Heart left ventricle (tissue), 16 donors: ENCODE data around the gene SWSAP1. TPM values are rescaled to one million over a fixed set of nuclear protein-coding genes. Genes with fewer than 3 reads are reported as not detected.

Source experiments
- ATAC-seq, 4 donors: fragments of 200-7000 bp; cut with Tn5 transposase; one replicate each; pipeline ENCODE4 v1.9.1; 2020 to 2022; ENCODE audit warnings: moderate library complexity in 4 of 4, mild to moderate bottlenecking in 3 of 4, moderate number of reproducible peaks in 1 of 4
- DNase-seq, 5 donors: peaks; one replicate each; pipeline ENCODE4 v3.0.0-alpha.2; 2020
- H3K27ac ChIP-seq, 12 donors: fragments of 200-600 bp; sonication (generic) in 4 of 12; one replicate each; pipeline versions ENCODE4 v1.5.0 to v1.8.0; 2016 to 2022; ENCODE audit warnings: mild to moderate bottlenecking in 2 of 12
- H3K27me3 ChIP-seq, 9 donors: fragments of 200-600 bp; sonication (generic) in 2 of 9; one replicate each; pipeline versions ENCODE4 v1.5.1 to v1.8.0; 2016 to 2022; ENCODE audit warnings: mild to moderate bottlenecking in 3 of 9
- H3K36me3 ChIP-seq, 9 donors: fragments of 200-600 bp; sonication (generic) in 2 of 9; one replicate each; pipeline versions ENCODE4 v1.5.0 to v1.8.0; 2018 to 2022; ENCODE audit warnings: mild to moderate bottlenecking in 2 of 9
- H3K4me1 ChIP-seq, 12 donors: fragments of 200-600 bp; sonication (generic) in 4 of 12; one replicate each; pipeline versions ENCODE4 v1.5.0 to v1.8.0; 2016 to 2022; ENCODE audit warnings: mild to moderate bottlenecking in 3 of 12
- H3K4me3 ChIP-seq, 12 donors: fragments of 200-600 bp; sonication (generic) in 4 of 12; one replicate each; pipeline versions ENCODE4 v1.5.0 to v1.8.0; 2017 to 2022; ENCODE audit warnings: mild to moderate bottlenecking in 9 of 12, moderate library complexity in 4 of 12
- H3K9me3 ChIP-seq, 12 donors: fragments of 200-600 bp; sonication (generic) in 4 of 12; one replicate each; pipeline versions ENCODE4 v1.5.0 to v1.8.0; 2016 to 2022; ENCODE audit warnings: mild to moderate bottlenecking in 1 of 12
- POLR2A ChIP-seq, 2 donors: fragments of 450-650 bp; IDR thresholded peaks; one replicate each; pipeline ENCODE4 v1.6.1; 2017; ENCODE audit warnings: antibody characterized with exemption in 2 of 2, mild to moderate bottlenecking in 2 of 2, moderate library complexity in 2 of 2
- WGBS, 4 donors: extraction: QIAGEN DNeasy Blood & Tissue Kit in 2 of 4; methylation state at CpG; one replicate each; pipeline versions ENCODE4 v1.1.5 to v1.1.7; 2013 to 2018; 5-methylcytosine and 5-hydroxymethylcytosine counted together
- intact Hi-C, 10 donors: fragments of 100-400 bp; cut with DNase I; formaldehyde crosslinking; loops; one replicate each; pipeline versions ENCODE4 v1.11.1 to v1.14.2; 2022
- polyA plus RNA-seq, 2 donors: library from polyadenylated mRNA; stranded (reverse); fragments of 200-250 nt; gene quantifications; one replicate each; pipeline ENCODE4 v1.2.3, GENCODE V29; 2013
- total RNA-seq, 9 donors: library from RNA; depleted of rRNA in 2 of 9; stranded (reverse); fragments of >200 nt in 2 of 9; fragmentation: NEBNext Ultra II Directional in 3 of 9; extraction: Animal tissue kit (Norgen Biotek cat#: 25700) in 3 of 9; gene quantifications; one replicate each; pipeline versions ENCODE4 v1.1.0 to v1.2.4, GENCODE V29; 2016 to 2023
- TF ChIP-seq, protein P1 (sequence below), 12 donors: fragments of 200-600 bp; sonication (generic) in 4 of 12; IDR thresholded peaks; one replicate each; pipeline versions ENCODE4 v1.5.0 to v1.8.0; 2018 to 2022; ENCODE audit warnings: antibody characterized with exemption in 12 of 12, mild to moderate bottlenecking in 5 of 12
- donor health status: ischemic (EF 13 %, LVEDD 7.1; RV severe dilation, severe dysfunction).
- donor health status: healthy with polysubstance abuse.
- donor health status: DM: no; HTN: yes; CAD: no.
- donor health status: DM: no; HTN: no; CAD: no.
- donor health status: ischemic (EF 25% LVEDD 6.9; RV normal size, moderate dysfunction).
- donor health status: ischemic (EF 25% LVEDD 5.7; RV mildly dilated, moderate dysfunction).
- donor health status: healthy.
- donor health status: DM: yes; HTN: yes; CAD: no.
- donor health status: ischemic (EF 35%, LVEDD 5.7; RV mildly dilated, moderate dysfunction).
- donor health status: nonischemic (EF 11% LVEDD 7.7; RV severe dilation, severe dysfunction).
- donor health status: DM: yes; HTN: yes; CAD: no.
- donor health status: PGD.
- donor health status: ischemic (EF 29% LVEDD 5.4; RV normal size, mild dysfunction).
- donor health status: nonischemic (EF 23%, LVEDD 6.1; RV moderate dilation, normal function).

SWSAP1 gene
- total and polyA plus RNA-seq, 11 donors = 0.67 to 2.1 (median 1.6) TPM

DNA sequence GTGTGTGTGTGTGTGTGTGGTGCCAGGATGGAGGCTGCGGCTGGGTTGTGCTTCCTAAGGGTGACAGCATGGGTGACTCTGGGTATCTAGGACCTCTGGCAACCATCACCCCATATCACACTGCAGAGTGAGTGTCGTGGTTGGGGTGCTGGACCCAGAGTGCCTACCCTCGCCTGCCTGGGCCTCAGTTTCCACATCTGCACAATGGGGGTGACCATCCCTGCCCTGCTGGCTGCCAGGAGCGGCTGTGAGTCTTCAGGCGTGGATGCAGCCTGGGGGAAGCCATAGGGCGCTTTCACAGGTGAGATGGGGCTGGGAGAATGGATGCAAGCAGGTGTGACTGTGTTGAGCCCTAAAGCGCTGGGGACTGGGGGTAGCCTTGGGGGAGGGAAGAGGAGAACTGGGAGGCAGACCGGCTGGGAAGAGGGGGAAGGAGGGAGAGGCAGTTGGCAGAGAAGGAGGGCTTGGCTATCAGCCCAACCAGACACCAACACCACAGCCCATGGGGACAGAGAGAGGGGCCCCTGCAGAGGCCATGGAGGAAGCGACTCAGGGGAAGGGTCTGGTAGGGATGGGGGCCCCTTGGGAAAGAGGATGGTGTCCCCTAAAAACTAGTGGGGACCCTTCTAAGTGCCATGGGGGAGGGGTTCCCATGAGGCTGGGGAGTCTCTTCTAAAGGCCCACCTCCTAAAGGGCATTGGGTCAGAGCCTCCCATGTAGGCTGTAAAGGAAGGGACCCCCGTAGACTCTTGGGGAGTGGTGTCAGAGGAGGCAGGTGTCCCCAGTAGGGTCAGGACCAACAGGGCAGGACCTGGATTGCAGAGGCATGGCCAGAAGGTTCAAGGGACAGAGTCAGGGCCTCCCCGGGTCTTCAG, 17.6 kb upstream of the SWSAP1 start:
- TF ChIP-seq POLR2A (IDR thresholded peaks at IDR 0.05) = no peak
- TF ChIP-seq, protein P1, sequence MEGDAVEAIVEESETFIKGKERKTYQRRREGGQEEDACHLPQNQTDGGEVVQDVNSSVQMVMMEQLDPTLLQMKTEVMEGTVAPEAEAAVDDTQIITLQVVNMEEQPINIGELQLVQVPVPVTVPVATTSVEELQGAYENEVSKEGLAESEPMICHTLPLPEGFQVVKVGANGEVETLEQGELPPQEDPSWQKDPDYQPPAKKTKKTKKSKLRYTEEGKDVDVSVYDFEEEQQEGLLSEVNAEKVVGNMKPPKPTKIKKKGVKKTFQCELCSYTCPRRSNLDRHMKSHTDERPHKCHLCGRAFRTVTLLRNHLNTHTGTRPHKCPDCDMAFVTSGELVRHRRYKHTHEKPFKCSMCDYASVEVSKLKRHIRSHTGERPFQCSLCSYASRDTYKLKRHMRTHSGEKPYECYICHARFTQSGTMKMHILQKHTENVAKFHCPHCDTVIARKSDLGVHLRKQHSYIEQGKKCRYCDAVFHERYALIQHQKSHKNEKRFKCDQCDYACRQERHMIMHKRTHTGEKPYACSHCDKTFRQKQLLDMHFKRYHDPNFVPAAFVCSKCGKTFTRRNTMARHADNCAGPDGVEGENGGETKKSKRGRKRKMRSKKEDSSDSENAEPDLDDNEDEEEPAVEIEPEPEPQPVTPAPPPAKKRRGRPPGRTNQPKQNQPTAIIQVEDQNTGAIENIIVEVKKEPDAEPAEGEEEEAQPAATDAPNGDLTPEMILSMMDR (IDR thresholded peaks at IDR 0.05) = no peak
- no peak for DNase-seq
- 75 to 85% (median 82%) methylated on average over 11 of the region's 11 CpGs for WGBS, 4 donors
- intact Hi-C loops = no loop called here
- Histone ChIP-seq H3K27ac (no peak overlapping the region), H3K4me1 (peaks cover 0 to 22% (median 2%) of the 10 kb centered on the region in 12 donors), H3K36me3 (peaks cover 0 to 30% (median 0%) of the 10 kb centered on the region in 9 donors), H3K4me3 (no peak overlapping the region), H3K27me3 (no peaks in the 10 kb centered on the region), H3K9me3 (no peaks in the 10 kb centered on the region)
- ATAC-seq = no peak

DNA sequence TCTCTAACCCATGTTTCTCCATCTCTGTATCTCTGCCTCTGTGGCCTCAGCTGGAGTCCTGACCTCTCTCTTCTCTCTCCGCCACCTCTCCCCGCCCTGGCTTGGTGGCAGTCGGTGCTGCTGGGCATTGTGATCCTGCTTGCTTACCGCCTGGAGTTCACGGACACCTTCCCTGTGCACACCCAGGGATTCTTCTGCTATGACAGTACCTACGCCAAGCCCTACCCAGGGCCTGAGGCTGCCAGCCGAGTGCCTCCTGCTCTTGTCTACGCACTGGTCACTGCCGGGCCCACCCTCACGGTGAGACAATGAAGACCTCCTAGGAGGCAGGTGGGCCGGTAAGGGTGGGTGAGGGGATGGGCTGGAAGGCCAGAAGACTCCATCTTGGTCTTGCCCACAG, 15.0 kb upstream of the SWSAP1 start:
- Histone ChIP-seq H3K4me3 (no peak overlapping the region), H3K9me3 (no peaks in the 10 kb centered on the region), H3K27me3 (no peaks in the 10 kb centered on the region), H3K36me3 (peaks cover 0 to 55% (median 10%) of the 10 kb centered on the region in 9 donors), H3K27ac (no peak overlapping the region), H3K4me1 (peaks cover 0 to 22% (median 2%) of the 10 kb centered on the region in 12 donors)
- 89 to 91% (median 90%) methylated on average over 9 to 11 of the region's 11 CpGs for WGBS, 4 donors
- TF ChIP-seq, protein P1 (IDR thresholded peaks at IDR 0.05) = no peak
- no peak for TF ChIP-seq POLR2A (IDR thresholded peaks at IDR 0.05)
- no peak for DNase-seq
- intact Hi-C loops = no loop called here
- no peak for ATAC-seq

DNA sequence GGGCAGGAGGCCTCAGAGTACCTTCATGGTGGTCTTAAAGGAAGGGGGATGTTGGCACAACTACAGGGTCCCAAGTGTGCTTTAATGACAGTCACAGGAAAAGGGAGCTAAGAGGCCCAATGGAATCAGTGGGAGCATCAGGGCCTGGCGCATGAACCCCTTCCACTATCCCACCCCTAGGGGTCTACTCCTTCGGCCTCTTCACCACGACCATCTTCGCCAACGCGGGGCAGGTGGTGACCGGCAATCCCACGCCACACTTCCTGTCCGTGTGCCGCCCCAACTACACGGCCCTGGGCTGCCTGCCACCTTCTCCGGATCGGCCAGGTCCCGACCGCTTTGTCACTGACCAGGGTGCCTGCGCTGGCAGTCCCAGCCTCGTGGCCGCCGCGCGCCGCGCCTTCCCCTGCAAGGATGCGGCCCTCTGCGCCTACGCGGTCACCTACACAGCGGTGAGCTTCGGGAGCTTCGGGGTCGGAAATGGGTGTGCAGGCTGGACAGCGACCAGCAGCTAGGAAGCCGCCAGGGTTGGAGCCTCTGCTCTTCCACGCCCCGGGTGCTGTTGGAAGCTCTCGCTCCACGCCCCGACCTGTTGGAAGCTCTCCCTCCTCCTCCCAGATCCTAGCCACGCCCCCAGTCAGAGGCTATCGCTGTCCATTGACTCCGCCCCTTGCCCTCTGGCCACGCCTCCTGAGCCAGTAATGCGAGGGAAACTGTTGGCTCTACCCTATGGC, 13.3 kb upstream of the SWSAP1 start:
- H3K27me3 ChIP-seq = no peaks in the 10 kb centered on the region
- WGBS, 4 donors = 34 to 61% (median 51%) methylated on average over 27 to 43 of the region's 43 CpGs
- intact Hi-C loops = no loop called here
- H3K27ac ChIP-seq = no peak overlapping the region
- H3K36me3 ChIP-seq = peaks cover 0 to 63% (median 15%) of the 10 kb centered on the region in 9 donors
- DNase-seq (peak in 1 of 5 donors; percentile 75), ATAC-seq (peak in 3 of 4 donors; percentile 16 to 31 (median 19))
- TF ChIP-seq POLR2A (IDR thresholded peaks at IDR 0.05) = no peak
- TF ChIP-seq, protein P1 (IDR thresholded peaks at IDR 0.05) = no peak
- no peaks in the 10 kb centered on the region for H3K9me3 ChIP-seq
- H3K4me1 ChIP-seq = peaks cover 0 to 8% (median 0%) of the 10 kb centered on the region in 12 donors
- H3K4me3 ChIP-seq = peak overlapping the region in 1 of 12 donors; percentile 6
